Anterior cingulate cortex (tissue), 58 donors: Measurements from ENCODE around the gene GLT1D1.

Experiments used
- DNase-seq, 58 donors: peaks; one replicate each; lab custom pipeline; 2025; lab: John Stamatoyannopoulos, UW

The GLT1D1 gene

DNA sequence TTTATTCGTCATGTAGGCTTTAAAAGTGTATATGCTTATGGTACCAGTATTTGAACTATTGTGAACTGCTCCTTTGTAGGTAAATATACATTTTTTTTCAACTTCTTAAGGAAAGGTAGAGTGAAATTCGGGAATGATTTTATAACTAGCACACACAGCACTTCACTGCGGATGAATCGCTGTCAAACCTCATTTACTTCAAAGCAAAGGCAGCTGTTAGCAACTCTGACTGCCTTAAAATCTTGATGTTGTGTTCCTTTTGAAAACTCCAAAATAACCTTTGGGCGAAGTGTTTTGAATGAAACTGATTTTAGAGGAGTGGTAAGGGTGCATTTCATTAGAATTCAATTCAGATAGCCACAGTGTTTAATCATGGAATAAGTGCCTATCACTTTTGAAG is 95.8 kb downstream of the GLT1D1 start:
- DNase-seq: no peak

DNA sequence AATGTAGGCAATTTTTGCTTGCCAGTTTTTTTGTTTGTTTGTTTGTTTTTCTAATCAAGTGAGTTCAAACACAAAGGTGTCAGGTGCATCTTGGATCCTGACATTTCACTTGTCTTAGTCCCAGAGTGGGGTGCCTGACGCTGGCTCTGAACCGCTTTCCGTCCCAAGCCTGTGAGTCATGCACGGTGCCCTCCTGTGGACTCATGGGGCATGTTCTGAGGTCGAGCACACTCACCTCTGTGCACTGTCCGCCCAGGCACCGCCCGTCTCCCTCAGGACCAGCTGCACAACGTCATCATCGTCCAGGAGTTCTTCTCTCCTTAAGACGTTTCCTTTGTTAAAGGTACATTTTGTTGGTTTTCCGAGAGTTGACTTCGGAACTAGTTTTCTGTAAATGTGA is 98.2 kb downstream of the GLT1D1 start:
- no peak for DNase-seq

DNA sequence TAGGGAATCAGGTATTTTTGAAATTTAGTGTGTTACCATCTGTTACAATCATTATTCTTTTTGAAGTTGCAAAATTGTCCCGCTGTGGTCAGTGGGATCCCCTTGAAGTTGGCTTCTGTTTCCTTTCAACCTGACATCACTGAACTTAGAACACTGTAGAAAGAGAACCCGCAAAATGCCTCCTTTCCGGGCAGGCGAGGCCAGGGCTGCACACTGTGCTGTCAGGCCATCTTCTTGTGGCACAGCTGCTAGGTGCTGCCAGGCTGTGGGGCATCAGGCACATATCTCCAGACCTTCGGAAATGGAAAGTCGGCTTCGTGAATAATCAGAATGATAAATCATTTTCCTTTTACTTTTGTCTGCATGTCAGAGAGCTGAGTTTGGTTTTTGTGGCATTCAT is 103.5 kb downstream of the GLT1D1 start:
- no peak for DNase-seq

DNA sequence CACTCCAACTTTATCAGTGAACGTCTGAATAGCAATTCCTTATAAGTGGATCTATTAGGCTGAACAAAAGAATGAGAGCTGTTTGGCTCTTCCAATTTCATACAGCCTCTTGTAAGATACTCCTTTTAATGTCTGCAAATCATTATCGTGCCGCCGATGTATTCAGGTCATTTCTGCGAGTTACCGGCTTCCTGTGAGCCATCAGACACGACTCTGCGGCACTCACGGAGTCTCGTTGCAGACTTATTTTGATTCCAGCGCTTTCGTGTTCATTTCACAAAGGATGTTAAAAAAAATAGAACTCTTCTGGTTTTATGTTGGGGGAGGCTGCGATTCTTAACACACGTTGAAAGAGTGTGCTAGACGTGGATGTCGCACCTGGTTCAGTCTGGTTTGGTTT is 106.6 kb downstream of the GLT1D1 start:
- no peak for DNase-seq

DNA sequence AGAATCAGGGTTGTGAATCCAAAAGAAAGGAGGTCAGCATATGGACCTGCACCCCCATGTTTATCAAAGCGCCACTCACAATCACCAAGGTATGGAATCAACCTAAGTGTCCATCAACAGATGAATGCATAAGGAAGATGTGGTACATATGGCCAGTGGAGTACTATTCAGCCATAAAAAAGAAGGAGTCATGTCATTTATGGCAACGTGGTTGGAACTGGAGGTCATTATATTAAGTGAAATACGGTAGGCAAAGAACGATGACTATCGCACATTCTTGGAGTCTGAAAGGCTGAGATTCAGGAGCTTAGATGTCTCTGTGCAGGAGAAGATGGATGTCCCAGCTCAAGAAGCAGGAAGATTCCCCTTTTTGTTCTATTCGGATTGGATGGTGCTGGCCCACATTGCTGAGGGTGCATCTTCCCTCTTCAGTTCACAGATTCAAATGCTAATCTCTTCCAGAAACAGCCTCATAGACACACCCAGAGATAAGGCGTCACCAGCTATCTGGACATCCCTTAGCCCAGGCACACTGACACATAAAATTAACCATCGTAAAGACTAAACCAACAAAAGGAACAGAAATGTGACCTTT is 108.1 kb downstream of the GLT1D1 start:
- DNase-seq: no peak

DNA sequence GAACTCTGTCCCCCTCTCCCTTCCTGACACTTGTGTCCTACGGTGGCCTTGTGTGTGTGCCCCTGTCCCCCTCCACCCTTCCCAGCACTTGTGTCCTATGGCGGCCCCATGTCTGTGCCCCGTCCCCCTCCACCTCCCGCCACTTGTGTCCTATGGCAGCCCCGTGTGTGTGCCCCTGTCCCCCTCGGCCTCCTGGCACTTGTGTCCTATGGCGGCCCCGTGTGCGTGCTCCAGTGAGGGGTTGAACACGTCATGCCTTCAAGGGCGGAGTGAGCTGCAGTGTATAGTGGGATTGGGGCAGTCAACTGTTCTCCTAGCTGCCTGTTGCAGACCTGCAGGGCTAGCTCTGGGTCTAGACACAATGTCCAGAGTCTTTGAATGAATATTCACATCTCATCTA is 108.7 kb downstream of the GLT1D1 start:
- no peak for DNase-seq

DNA sequence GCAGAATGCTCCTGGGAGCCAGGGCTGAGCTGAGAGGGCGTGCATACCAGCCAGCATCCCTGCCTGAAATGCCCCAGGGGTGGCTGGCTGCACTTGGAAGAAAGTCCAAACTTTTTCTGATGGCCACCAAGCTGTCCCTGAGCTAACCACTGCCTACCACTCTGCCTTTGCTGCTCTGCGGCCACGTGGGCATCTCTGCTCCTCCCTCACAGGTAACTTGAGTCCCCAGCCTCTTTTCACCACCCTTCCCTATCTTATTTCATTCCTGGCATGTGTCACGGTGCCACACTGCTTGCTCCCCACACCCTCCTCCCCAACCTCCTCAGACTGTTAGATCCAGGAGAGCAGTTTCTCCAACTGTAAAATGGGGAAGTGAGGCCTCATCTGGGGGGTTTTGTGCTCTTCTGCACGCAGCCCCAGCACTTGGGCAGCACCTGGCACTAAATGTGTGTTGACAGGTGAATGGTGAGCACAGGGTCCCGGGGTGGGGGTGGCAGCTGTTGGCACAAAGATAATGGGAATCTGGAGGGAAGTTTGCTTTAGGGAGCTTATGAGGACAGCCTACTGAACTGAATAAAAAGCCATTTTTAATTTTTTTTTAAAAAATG is 113.0 kb downstream of the GLT1D1 start:
- no peak for DNase-seq

DNA sequence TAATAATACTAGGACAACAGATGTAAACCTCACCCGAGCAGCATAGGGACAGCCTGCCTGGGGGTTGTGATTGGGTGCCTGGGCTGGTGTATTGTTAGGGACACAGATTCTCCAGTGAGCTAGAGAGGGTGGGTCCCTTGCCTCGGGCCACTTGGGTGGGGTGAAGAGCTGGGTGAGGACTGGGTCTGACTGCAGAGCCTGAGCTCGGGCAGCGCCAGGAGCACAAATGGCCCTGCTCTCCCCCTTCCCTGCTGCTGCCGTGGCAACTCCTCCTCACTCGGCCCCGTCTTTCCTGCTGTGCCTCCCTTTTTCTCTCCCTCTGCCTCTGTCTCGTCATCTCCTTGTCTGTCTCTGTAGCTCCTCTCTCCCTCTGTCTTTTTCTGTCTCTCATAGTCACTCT is 115.4 kb downstream of the GLT1D1 start:
- DNase-seq: peak in 1 of 58 donors; percentile 15

DNA sequence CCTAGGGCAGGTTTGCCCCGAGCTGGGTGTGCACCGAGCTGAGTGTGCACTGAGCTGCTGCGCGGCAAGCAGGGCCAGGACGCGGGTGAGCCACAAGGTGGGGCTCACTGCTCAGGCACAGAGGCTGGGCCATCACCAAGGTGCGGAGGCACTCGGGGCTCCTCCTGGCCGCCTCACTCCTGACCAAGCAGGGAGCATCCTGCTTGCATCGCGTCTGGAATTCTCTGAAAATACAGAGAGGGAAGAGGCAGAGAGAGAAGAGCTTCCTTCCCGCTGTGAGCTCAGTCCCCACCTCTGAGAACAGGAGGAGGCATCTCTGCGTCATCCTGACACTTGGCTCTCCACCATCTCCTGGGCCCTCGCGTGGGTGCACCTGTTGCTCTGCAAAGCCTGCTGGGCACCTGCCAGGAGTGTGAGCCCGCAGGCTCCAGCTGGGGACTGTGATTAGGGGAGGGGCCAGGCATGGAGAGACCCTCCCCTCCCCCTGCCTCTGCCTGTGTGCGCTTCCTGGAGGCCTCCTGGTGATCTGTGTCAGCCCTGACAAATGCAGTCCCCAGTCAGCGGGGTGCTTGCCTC is 116.3 kb downstream of the GLT1D1 start:
- DNase-seq: peak in 52 of 58 donors; percentile 14 to 86 (median 44)

DNA sequence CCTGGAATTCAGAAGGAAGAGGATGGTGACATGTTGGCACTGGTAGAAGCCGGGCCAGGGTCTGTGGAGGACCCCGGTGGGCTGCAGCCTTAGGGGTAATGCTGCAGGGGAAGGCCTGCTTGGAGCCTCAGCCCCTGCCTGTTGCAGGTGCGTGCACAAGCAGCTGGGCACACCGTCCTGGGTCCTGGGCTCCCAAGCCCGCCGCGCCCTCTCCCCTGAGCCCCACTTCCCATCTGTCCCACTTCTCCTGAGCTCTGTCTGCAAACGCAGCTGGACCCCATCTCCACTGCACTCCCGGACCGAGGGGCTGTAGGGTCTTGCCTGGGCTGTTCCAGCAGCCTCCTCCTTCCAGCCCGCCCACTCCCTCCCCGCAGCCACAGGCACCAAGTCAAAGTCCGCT is 116.8 kb downstream of the GLT1D1 start:
- no peak for DNase-seq

DNA sequence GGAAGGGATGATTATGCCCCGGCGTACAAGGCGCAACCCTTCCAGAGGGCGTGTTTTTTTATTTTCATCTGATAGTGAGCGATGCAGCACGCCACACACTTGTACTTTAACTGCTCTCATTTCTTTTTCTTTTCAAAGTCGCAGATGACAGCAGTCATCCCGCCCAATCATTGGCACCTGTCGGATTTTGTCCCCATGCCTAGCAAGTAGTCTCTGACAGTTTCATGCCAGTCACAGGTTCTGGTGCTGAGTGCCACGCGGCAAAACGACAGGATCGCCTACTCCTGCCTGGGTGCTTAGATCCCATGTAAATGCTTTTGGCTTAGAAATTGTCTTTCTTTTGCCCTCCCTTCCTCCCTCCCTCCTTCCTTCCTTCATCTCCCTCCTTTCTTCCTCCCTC is 117.7 kb downstream of the GLT1D1 start:
- DNase-seq: peak in 16 of 58 donors; percentile 4 to 45 (median 18)

DNA sequence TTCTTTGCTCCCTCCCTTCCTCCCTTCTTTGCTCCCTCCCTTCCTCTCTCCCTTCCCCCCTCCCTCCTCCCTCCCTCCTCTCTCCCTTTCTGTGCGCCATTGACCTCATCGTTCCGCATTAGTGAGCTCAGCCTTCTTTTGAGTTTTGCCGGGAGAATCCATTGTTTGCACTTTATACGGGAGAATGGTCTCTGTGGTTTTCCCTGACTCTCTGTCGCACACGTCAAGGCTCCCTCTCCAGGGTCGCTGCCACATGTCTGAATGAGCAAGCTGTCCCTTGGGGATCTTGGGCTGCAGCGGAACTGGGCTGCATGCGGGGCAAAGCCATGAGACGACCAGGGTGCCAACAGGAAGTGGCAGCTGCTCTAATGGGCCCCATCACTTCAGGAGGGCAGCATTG is 118.5 kb downstream of the GLT1D1 start:
- no peak for DNase-seq

DNA sequence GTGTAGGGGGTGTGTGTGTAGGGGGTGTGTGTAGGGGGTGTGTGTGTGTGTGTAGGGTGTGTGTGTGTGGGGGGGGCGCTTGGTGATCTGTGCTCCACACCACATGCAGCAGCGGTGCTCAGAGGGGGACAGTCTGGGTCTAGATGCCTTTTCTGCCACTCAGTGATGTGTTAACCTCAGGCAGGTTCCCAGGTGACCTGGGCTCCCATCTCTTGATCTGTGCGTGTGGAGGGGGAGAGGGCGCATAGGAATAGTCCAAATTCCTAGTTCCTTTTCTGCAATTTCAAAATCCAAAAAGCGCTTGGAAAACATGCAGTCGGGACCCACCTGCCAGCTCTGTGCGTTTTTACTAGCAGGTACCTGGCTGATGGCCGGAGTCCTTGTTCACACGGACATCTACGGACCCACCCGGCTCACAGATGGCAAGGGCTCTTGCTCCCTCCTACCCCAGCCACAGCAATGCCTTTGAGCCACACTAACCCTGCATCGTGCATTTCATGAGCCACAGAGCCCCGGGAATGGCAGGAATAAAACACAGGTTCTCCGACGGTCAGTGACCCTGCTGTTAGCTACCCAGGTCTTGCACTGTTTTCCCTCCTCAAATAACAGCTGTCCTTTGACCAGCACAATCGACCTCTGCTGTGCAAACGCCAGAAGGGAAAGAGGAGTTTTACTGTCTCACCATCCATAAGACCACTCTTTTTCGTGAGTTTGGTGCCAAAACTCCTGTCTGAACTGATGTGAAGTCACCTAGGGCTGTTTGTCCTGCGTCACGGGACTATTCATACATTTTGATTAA is 120.8 kb downstream of the GLT1D1 start:
- DNase-seq: no peak

DNA sequence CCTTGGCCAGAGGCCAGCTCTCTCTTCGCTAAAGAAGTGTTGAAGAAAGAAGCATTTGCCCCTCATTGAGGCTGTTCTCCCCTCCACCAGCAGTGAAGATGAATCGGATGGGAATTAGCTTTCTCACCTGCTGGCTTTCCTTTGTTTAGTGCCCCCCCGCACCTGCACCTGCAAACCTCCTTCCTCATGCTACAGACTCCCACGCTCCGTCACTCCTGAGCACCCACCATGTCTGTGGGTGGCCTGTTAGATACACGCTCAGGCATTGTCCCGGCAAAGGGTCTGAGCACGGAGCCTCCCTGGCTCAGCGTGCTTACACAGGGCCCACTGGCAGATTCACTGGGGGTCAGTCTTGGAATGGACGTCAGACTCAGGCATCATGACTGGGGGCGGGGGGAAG is 121.6 kb downstream of the GLT1D1 start:
- no peak for DNase-seq

DNA sequence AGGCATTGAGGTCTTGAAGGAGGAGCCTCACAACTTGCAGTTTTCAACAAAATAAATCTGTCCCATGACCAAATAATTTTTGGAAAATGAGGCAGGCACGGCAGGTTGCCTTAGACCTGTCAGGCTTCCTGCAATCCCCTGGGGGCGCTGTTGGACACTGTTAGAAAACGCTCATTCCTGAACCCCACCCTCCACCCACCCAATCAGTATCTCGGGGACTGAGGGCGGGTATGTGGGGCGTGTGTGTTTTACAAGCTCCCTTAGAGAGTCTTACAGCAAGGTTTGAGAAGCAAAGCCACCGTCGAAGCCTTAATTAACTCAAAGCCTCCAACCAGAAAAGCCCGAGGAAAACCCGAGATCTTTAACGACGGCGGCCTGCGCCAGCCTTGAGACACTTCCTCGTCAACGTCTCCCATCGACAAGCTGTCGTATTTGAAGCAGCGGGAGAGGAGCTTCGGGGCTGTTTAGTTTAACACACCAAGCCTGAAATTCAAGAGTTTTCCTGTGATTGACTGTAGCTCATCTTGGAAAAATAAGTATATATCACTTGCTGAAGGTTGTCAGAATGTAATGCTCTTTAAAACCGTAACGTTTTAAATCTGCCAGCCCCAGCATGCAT is 123.0 kb downstream of the GLT1D1 start:
- peak in 37 of 58 donors; percentile 3 to 67 (median 31) for DNase-seq

DNA sequence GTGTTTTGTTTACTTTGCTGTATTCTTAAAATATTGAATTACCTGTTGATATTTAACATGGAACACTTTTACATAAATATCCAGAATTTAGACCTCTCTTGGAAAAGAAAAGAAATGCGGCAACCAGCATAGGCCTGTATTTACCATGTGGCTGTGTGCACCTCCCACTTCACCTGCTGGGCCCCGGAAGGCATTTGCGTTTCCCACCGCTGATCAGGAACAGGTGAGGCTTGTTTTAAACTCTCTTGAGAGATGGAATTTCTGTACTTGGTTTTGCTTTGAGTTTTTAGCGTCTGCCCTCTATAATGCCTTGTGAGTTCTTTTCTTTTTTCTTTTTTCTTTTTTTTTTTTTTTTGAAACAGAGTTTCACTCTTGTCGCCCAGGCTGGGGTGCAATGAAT is 124.2 kb downstream of the GLT1D1 start:
- no peak for DNase-seq

DNA sequence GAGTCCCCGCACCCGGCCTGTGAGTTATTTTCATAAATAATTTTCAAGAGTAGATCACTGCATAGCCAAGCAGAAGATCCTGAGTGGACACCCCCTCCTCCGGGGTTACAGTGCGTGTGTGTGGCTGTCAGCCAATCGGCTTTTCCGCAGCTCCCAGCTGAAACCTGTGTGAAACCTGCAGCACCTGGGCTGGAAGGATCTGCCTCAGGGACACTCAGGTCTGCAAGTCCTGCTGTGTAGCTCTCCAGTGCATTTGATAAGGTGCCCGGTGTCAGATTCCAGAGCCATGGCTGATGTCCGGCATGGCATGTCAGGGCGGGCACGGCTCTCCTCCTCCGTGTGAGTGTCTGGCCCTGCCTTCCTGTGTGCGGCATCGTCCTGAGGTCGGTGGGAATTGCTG is 124.8 kb downstream of the GLT1D1 start:
- DNase-seq: no peak

DNA sequence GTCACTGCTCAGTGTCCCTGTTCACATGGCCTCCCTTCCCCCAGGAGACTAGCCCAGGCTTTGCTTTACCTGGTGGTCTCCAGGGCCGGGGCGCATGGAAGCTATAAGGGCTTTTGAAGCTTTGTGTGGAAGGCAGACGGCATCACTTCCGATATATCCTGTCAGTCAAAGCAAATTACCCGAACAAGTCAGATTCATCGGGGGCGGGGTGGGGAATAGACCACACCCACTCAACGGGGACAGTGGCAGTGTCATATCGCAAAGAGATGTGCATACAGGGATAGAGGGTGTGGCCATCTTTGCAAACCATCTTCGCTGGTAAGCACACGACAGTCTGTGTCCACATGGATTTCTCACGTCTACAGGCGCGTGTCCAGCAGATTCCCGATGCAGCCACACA is 127.3 kb downstream of the GLT1D1 start:
- no peak for DNase-seq

DNA sequence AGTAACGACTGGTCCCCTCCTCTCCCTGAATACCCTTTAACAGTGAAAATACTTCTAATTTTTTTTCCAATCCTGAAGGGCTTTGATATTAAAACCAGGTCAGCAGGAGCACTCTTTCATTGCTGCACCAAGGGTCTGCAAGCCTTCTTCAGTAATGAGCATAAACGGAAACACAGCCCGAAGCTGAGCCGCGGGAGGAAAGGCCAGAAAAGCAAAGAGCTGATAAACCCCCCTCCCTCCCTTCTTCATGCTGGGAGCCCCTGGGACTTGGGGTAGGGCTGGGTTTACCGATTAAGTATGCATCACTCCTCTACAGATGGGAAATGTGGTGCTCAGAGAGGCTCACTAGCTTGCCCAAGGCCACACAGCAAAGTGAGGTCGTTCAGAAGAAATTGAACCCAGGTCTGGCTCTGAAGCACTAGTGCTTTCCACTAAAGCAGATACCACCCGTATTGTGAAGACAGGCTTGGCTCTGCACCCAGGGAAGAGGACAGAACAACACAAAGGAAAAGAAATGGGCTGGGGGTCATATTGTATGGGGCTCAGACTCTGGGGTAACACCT is 128.8 kb downstream of the GLT1D1 start:
- no peak for DNase-seq

DNA sequence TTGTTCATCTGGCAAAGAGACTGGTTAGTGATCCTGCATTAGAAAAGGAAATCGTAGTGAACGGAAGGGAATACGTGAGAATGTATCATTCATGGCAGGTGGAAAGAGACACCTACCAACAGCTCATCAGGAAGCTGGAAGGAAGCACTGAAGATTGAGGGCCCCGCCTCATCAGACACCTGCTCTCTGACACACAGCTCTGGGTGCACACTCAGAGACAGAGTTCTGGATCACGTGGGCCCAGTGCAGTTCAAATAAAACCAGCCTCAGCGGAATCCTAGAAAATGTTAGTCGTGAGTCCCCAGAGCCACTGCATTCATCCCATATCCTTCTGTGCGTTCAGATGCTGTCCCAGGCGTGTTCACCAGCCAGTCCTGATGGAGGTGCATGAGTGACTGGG is 129.7 kb downstream of the GLT1D1 start:
- no peak for DNase-seq

DNA sequence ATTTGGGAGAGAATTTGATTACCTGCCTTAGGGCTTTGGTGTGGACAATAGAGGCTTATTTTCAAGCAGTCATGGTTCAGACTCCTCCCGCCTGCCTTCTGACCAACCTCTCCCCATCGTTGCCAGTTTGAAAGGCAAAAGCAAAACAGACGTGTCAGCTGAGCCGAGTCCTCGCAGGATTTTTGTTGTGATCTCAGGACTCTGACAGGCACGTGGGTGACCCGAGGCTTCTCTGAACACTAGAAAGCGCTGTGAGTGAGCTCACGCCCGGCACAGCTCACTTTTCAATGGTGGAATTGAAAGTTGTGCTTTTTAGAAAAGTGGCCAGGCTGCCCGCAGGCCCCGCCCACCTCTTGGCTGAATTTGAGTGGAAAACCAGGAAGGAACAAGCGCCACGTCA is 130.1 kb downstream of the GLT1D1 start:
- no peak for DNase-seq
